Astrocyte (in vitro differentiated cells and primary cell): ENCODE measurements around the gene GPR37L1. TPM values are rescaled to one million over a fixed set of nuclear protein-coding genes. Genes with fewer than 3 reads are reported as not detected.

Experiments used
- DNase-seq: peaks from one replicate; pipeline ENCODE4 v3.0.0-alpha.2; 2010; ENCODE audit warnings: low read depth
- FAIRE-seq: peaks from 2 replicates; lab custom pipeline; 2011; peaks lifted over from hg19 to GRCh38; lab: Jason Lieb, UNC
- H2AFZ ChIP-seq: 2 replicates; pipeline ENCODE4 v1.6.0; 2012; ENCODE audit warnings: low read depth, low read length, inconsistent platforms
- H3K27ac ChIP-seq: 2 replicates; pipeline ENCODE4 v1.5.1; 2011; ENCODE audit warnings: low read depth, low read length, inconsistent platforms
- H3K27me3 ChIP-seq: 2 replicates; pipeline ENCODE4 v1.6.0; 2011; ENCODE audit warnings: low read length, inconsistent platforms; ENCODE audit not compliant: insufficient read depth
- H3K36me3 ChIP-seq: 2 replicates; pipeline ENCODE4 v1.5.1; 2011; ENCODE audit warnings: low read length, inconsistent platforms; ENCODE audit not compliant: insufficient read depth
- H3K4me1 ChIP-seq: 2 replicates; pipeline ENCODE4 v1.5.1; 2011; ENCODE audit warnings: low read length, inconsistent platforms; ENCODE audit not compliant: insufficient read depth
- H3K4me2 ChIP-seq: 2 replicates; pipeline ENCODE4 v1.6.0; 2012; ENCODE audit warnings: low read length, inconsistent platforms
- H3K4me3 ChIP-seq: 2 replicates; pipeline ENCODE4 v1.5.1; 2011; ENCODE audit warnings: low read depth, mild to moderate bottlenecking, low read length, inconsistent platforms; ENCODE audit not compliant: insufficient read depth
- H3K79me2 ChIP-seq: 2 replicates; pipeline ENCODE4 v1.6.0; 2012; ENCODE audit warnings: mild to moderate bottlenecking, low read length, inconsistent platforms; ENCODE audit not compliant: insufficient read depth
- H3K9ac ChIP-seq: 2 replicates; pipeline ENCODE4 v1.6.0; 2012; ENCODE audit warnings: mild to moderate bottlenecking, low read length, inconsistent platforms
- H3K9me3 ChIP-seq: 2 replicates; pipeline ENCODE4 v1.5.1; 2012; ENCODE audit warnings: low read depth, mild to moderate bottlenecking, low read length, inconsistent platforms; ENCODE audit not compliant: insufficient read depth
- H4K20me1 ChIP-seq: 2 replicates; pipeline ENCODE4 v1.6.0; 2012; ENCODE audit warnings: low read length, inconsistent platforms; ENCODE audit not compliant: insufficient read depth
- H3K27ac Mint-ChIP-seq: one replicate; pipeline ENCODE4 v1.8.0; 2021; ENCODE audit warnings: mild to moderate bottlenecking, mixed read lengths; ENCODE audit not compliant: unreplicated experiment
- H3K27me3 Mint-ChIP-seq: one replicate; pipeline ENCODE4 v1.8.0; 2021; ENCODE audit warnings: low read depth, mixed read lengths; ENCODE audit not compliant: unreplicated experiment
- H3K36me3 Mint-ChIP-seq: one replicate; pipeline ENCODE4 v1.8.0; 2021; ENCODE audit warnings: low read depth, mixed read lengths; ENCODE audit not compliant: unreplicated experiment
- H3K4me1 Mint-ChIP-seq: one replicate; pipeline ENCODE4 v1.8.0; 2021; ENCODE audit warnings: low read depth, mixed read lengths; ENCODE audit not compliant: unreplicated experiment
- H3K4me3 Mint-ChIP-seq: one replicate; pipeline ENCODE4 v1.8.0; 2021; ENCODE audit warnings: mild to moderate bottlenecking, moderate library complexity, mixed read lengths; ENCODE audit not compliant: unreplicated experiment
- H3K9me3 Mint-ChIP-seq: one replicate; pipeline ENCODE4 v1.8.0; 2021; ENCODE audit warnings: mild to moderate bottlenecking, mixed read lengths; ENCODE audit not compliant: unreplicated experiment
- CTCF ChIP-seq: IDR thresholded peaks from 2 replicates; pipeline ENCODE4 v1.5.1; 2011; ENCODE audit warnings: low read depth, mild to moderate bottlenecking, inconsistent platforms, low read length, moderate library complexity; ENCODE audit not compliant: insufficient read depth
- EZH2 ChIP-seq: IDR thresholded peaks from 2 replicates; pipeline ENCODE4 v1.6.1; 2012; ENCODE audit warnings: mild to moderate bottlenecking, low read length, inconsistent platforms; ENCODE audit not compliant: insufficient read depth
- total RNA-seq: library from RNA; stranded (reverse); gene quantifications from 2 replicates; pipeline ENCODE4 v1.2.1, GENCODE V29; 2021

Gene GPR37L1
- total RNA-seq, 1 donor from 2014 or later, result not detected

- Histone ChIP-seq H3K9me3 (no peaks in the 10 kb centered on the region), H2AFZ (no peak overlapping the region), H3K4me2 (no peak overlapping the region), H3K4me3 (no peak overlapping the region), H3K27ac (no peak overlapping the region), H4K20me1 (no peaks in the 10 kb centered on the region), H3K4me1 (no peaks in the 10 kb centered on the region), H3K9ac (no peak overlapping the region), H3K27me3 (no peaks in the 10 kb centered on the region), H3K36me3 (no peaks in the 10 kb centered on the region), H3K79me2 (no peaks in the 10 kb centered on the region)
- H3K27ac Mint-ChIP-seq, result no peak overlapping the region
- peaks cover 19% of the 10 kb centered on the region for H3K27me3 Mint-ChIP-seq
- TF ChIP-seq EZH2, result no peak
- TF ChIP-seq CTCF, result no peak
- DNase-seq (no peak), FAIRE-seq (no peak)
- H3K4me1 Mint-ChIP-seq, result no peaks in the 10 kb centered on the region
- no peak overlapping the region for H3K4me3 Mint-ChIP-seq
- H3K9me3 Mint-ChIP-seq, result no peaks in the 10 kb centered on the region
- H3K36me3 Mint-ChIP-seq, result no peaks in the 10 kb centered on the region
These were observed 49.3 kb downstream of the GPR37L1 start for GRCh38 chr1:202172015-202172355.

- no peaks in the 10 kb centered on the region for H3K9me3 ChIP-seq
- TF ChIP-seq CTCF (no peak), EZH2 (no peak)
- H3K27me3 ChIP-seq, result peaks cover 7% of the 10 kb centered on the region
- no peaks in the 10 kb centered on the region for H3K36me3 ChIP-seq
- no peak overlapping the region for H3K27ac ChIP-seq
- no peak overlapping the region for H3K4me3 Mint-ChIP-seq
- H3K9me3 Mint-ChIP-seq, result no peaks in the 10 kb centered on the region
- DNase-seq (no peak), FAIRE-seq (no peak)
- no peak overlapping the region for H2AFZ ChIP-seq
- H3K4me1 Mint-ChIP-seq, result no peaks in the 10 kb centered on the region
- H3K79me2 ChIP-seq, result no peaks in the 10 kb centered on the region
- H3K27ac Mint-ChIP-seq, result no peak overlapping the region
- no peaks in the 10 kb centered on the region for H4K20me1 ChIP-seq
- peaks cover 27% of the 10 kb centered on the region for H3K27me3 Mint-ChIP-seq
- no peaks in the 10 kb centered on the region for H3K4me1 ChIP-seq
- no peak overlapping the region for H3K4me2 ChIP-seq
- H3K4me3 ChIP-seq, result no peak overlapping the region
- peaks cover 2% of the 10 kb centered on the region for H3K36me3 Mint-ChIP-seq
- H3K9ac ChIP-seq, result no peak overlapping the region
These were observed 51.3 kb downstream of the GPR37L1 start for GRCh38 chr1:202173993-202174392.

GRCh38 chr1:202176949-202177927 is 54.5 kb downstream of the GPR37L1 start:
- Mint-ChIP-seq H3K27me3 (peaks cover 40% of the 10 kb centered on the region), H3K36me3 (peaks cover 2% of the 10 kb centered on the region), H3K4me1 (no peaks in the 10 kb centered on the region), H3K27ac (no peak overlapping the region), H3K9me3 (no peaks in the 10 kb centered on the region), H3K4me3 (no peak overlapping the region)
- no peak overlapping the region for H3K9ac ChIP-seq
- FAIRE-seq, result no peak
- no peaks in the 10 kb centered on the region for H3K79me2 ChIP-seq
- H3K4me3 ChIP-seq, result no peak overlapping the region
- H3K27me3 ChIP-seq, result peaks cover 16% of the 10 kb centered on the region
- H3K27ac ChIP-seq, result no peak overlapping the region
- no peak overlapping the region for H3K4me2 ChIP-seq
- H2AFZ ChIP-seq, result no peak overlapping the region
- no peaks in the 10 kb centered on the region for H4K20me1 ChIP-seq
- TF ChIP-seq EZH2 (no peak), CTCF (no peak)
- no peaks in the 10 kb centered on the region for H3K36me3 ChIP-seq
- no peaks in the 10 kb centered on the region for H3K4me1 ChIP-seq
- DNase-seq, result no peak
- no peaks in the 10 kb centered on the region for H3K9me3 ChIP-seq
